HepG2 (cell line): ENCODE measurements around the gene NEK6. TPM values are rescaled to one million over a fixed set of nuclear protein-coding genes. Genes with fewer than 3 reads are reported as not detected.

ENCODE experiments used
- ATAC-seq: fragments of 200-7000 bp; cut with Tn5 transposase; 3 replicates; pipeline ENCODE4 v1.9.1; 2020; ENCODE audit warnings: mild to moderate bottlenecking, moderate library complexity
- BruUV-seq: library from RNA; stranded (reverse); fragments of 400-500 nt; replicated peaks from 2 replicates; lab custom pipeline; 2021; lab: Mats Ljungman, UMichigan
- CTCF ChIA-PET: fragments of 300-600 bp; formaldehyde crosslinking; extraction: SDS; loops from one replicate; lab custom pipeline; 2021; ENCODE audit warnings: low total read pairs, inconsistent platforms, low intra/inter-chr PET ratio; lab: Yijun Ruan, JAX
- POLR2A ChIA-PET: fragments of 350-600 bp; sonication (Branson Sonifier 250); formaldehyde crosslinking; loops from one replicate; lab custom pipeline; 2020; ENCODE audit warnings: antibody characterized with exemption, inconsistent platforms; lab: Yijun Ruan, JAX
- DNase-seq: peaks from one replicate; pipeline ENCODE4 v3.0.0-alpha.2; 2015; ENCODE audit warnings: low spot score
- FAIRE-seq: peaks from 3 replicates; lab custom pipeline; 2011; peaks lifted over from hg19 to GRCh38; lab: Jason Lieb, UNC
- H2AFZ ChIP-seq: one replicate; pipeline ENCODE4 v1.6.1; 2011; ENCODE audit warnings: low read length, inconsistent platforms
- H3K27ac ChIP-seq: fragments of 300-600 bp; 3 replicates; pipeline ENCODE4 v1.8.0; 2011; ENCODE audit warnings: mixed run types, mild to moderate bottlenecking, mixed read lengths, low read length, inconsistent platforms; ENCODE audit not compliant: insufficient read depth; ENCODE audit errors: extremely low read length
- H3K27me3 ChIP-seq, 2 experiments: fragments of 200-600 bp in 1 of 2; 2 replicates in 1 of 2; 3 replicates in 1 of 2; pipeline versions ENCODE4 v1.6.0 to v1.8.0; 2011; ENCODE audit warnings: low read length in 2 of 2, mild to moderate bottlenecking in 2 of 2, moderate library complexity in 2 of 2, inconsistent platforms in 1 of 2; ENCODE audit not compliant: insufficient read depth in 2 of 2, control insufficient read depth in 1 of 2
- H3K36me3 ChIP-seq, 2 experiments: fragments of 200-600 bp in 1 of 2; replicated peaks in 1 of 2; 2 replicates in 1 of 2; 3 replicates in 1 of 2; pipeline versions ENCODE4 v1.5.1 to v1.8.0; 2011; ENCODE audit warnings: low read length in 2 of 2, inconsistent platforms in 1 of 2; ENCODE audit not compliant: insufficient read depth in 2 of 2, control insufficient read depth in 1 of 2
- H3K4me1 ChIP-seq: 2 replicates; pipeline ENCODE4 v1.5.1; 2012; ENCODE audit warnings: low read length, inconsistent platforms; ENCODE audit not compliant: insufficient read depth
- H3K4me2 ChIP-seq: 2 replicates; pipeline ENCODE4 v1.6.0; 2011; ENCODE audit warnings: low read depth, low read length, inconsistent platforms
- H3K4me3 ChIP-seq, 3 experiments: fragments of 200-600 bp in 1 of 3; sonication (generic), shearing (Covaris generic) in 1 of 3; replicated peaks in 1 of 3; 2 replicates each; pipeline ENCODE4 v1.5.1; 2011 to 2016; ENCODE audit warnings: low read length in 3 of 3, inconsistent platforms in 2 of 3, low read depth in 2 of 3, mild to moderate bottlenecking in 2 of 3, control low read depth in 1 of 3, mixed read lengths in 1 of 3; ENCODE audit not compliant: insufficient read depth in 1 of 3
- H3K79me2 ChIP-seq: one replicate; pipeline ENCODE4 v1.6.1; 2011; ENCODE audit warnings: low read length, inconsistent platforms; ENCODE audit not compliant: insufficient read depth
- H3K9ac ChIP-seq: 2 replicates; pipeline ENCODE4 v1.6.0; 2011; ENCODE audit warnings: mild to moderate bottlenecking, low read depth, low read length, inconsistent platforms; ENCODE audit not compliant: insufficient read depth
- H3K9me3 ChIP-seq: 2 replicates; pipeline ENCODE4 v1.5.1; 2012; ENCODE audit warnings: mild to moderate bottlenecking, low read length
- H4K20me1 ChIP-seq: 2 replicates; pipeline ENCODE4 v1.6.0; 2011; ENCODE audit warnings: inconsistent platforms, mild to moderate bottlenecking, low read length, moderate library complexity; ENCODE audit not compliant: insufficient read depth
- GABPA ChIP-seq, 2 experiments: IDR thresholded peaks; 2 replicates each; pipeline ENCODE4 v1.6.1; 2011 to 2016; ENCODE audit warnings: low read depth in 2 of 2, low read length in 1 of 2, missing biosample characterization in 1 of 2, missing genetic modification characterization in 1 of 2
- HMGA1 ChIP-seq: sonication (generic); formaldehyde crosslinking; conservative IDR thresholded peaks from 2 replicates; pipeline ENCODE4 v1.4.0; 2020; ENCODE audit warnings: missing genetic modification reagents
- MAX ChIP-seq: IDR thresholded peaks from 2 replicates; pipeline ENCODE4 v1.6.1; 2012; ENCODE audit warnings: inconsistent platforms
- MBNL3 ChIP-seq: fragments of 250-450 bp; sonication (Bioruptor Pico); conservative IDR thresholded peaks from 2 replicates; pipeline ENCODE4 v1.8.0; 2022; ENCODE audit warnings: mild to moderate bottlenecking, inconsistent platforms
- NCOA2 ChIP-seq: sonication (generic); formaldehyde crosslinking; IDR thresholded peaks from 2 replicates; pipeline ENCODE4 v1.8.0; 2022; ENCODE audit warnings: inconsistent platforms
- POLR2AphosphoS2 ChIP-seq: IDR thresholded peaks from 2 replicates; pipeline ENCODE4 v1.6.1; 2011; ENCODE audit warnings: low read depth, low read length, improper control_type of control experiment
- SALL1 ChIP-seq: sonication (generic); formaldehyde crosslinking; IDR thresholded peaks from 2 replicates; pipeline ENCODE4 v1.8.0; 2022; ENCODE audit warnings: mild to moderate bottlenecking, missing genetic modification reagents
- THAP9 ChIP-seq: sonication (generic); formaldehyde crosslinking; IDR thresholded peaks from 2 replicates; pipeline ENCODE4; 2020; ENCODE audit warnings: missing genetic modification reagents, mild to moderate bottlenecking, borderline replicate concordance
- XRCC5 ChIP-seq: fragments of 200-400 bp; formaldehyde crosslinking; optimal IDR thresholded peaks from 2 replicates; pipeline ENCODE3; 2017; ENCODE audit warnings: mild to moderate bottlenecking, low read length
- ZBTB8A ChIP-seq: sonication (generic); formaldehyde crosslinking; IDR thresholded peaks from 2 replicates; pipeline ENCODE4 v1.4.0; 2020; ENCODE audit warnings: mild to moderate bottlenecking, low read depth, missing genetic modification reagents, borderline replicate concordance
- ZNF451 ChIP-seq: sonication (generic); formaldehyde crosslinking; IDR thresholded peaks from 2 replicates; pipeline ENCODE4 v1.5.0; 2020; ENCODE audit warnings: mild to moderate bottlenecking, missing genetic modification reagents
- ZNF501 ChIP-seq: sonication (generic); formaldehyde crosslinking; IDR thresholded peaks from 2 replicates; pipeline ENCODE4 v1.5.1; 2020; ENCODE audit warnings: mild to moderate bottlenecking, moderate library complexity, missing genetic modification reagents
- WGBS: methylation state at CpG from one replicate; pipeline ENCODE4 v1.1.6; 2017; ENCODE audit warnings: low lambda C conversion rate; 5-methylcytosine and 5-hydroxymethylcytosine counted together
- in situ Hi-C: cut with HindIII; loops from 2 replicates; pipeline ENCODE4 v1.10.0; 2017; ENCODE audit warnings: low pct_unique_long_range_greater_than_20kb; ENCODE audit not compliant: extremely low pct_ligation_motif_present
- intact Hi-C: fragments of 100-400 bp; cut with micrococcal nuclease; formaldehyde crosslinking; loops from one replicate; pipeline ENCODE4 v1.10.0; 2022; ENCODE audit not compliant: unreplicated experiment
- polyA plus RNA-seq, 8 experiments: library from polyadenylated mRNA; depleted of rRNA in 3 of 8; stranded (reverse) in 7 of 8; unstranded in 1 of 8; fragments of >200 nt; fragmentation: Illumina TruSeq in 4 of 8; extraction: Trizol in 4 of 8; gene quantifications; 2 replicates each; pipeline versions ENCODE4 v1.2.1 to v1.2.3, GENCODE V29; 2011 to 2016; ENCODE audit warnings: low read depth in 4 of 8, missing spikeins in 1 of 8, mixed read lengths in 1 of 8; ENCODE audit not compliant: insufficient read depth in 1 of 8
- total RNA-seq, 5 experiments: library from RNA; depleted of rRNA; stranded (reverse); fragments of >200 nt; fragmentation: Illumina TruSeq; extraction: Trizol; gene quantifications; 2 replicates each; pipeline ENCODE4 v1.2.3, GENCODE V29; 2016; ENCODE audit warnings: low read depth in 1 of 5

The NEK6 gene
- total and polyA plus RNA-seq, 2 of the 13 experiments (the other 11 are each of a cell fraction or from before 2014, with no cell fraction given) = 30.4 to 119 TPM

GRCh38 chr9:124239249-124240073, 18.3 kb upstream of the NEK6 start:
- CTCF ChIA-PET = no interaction called here
- no peak for TF ChIP-seq ZNF451 (CRISPR knock-in tag)
- no peak for TF ChIP-seq POLR2AphosphoS2
- TF ChIP-seq, all 625 proteins: peak for 0
- Histone ChIP-seq H3K36me3 (no peaks in the 10 kb centered on the region), H3K4me1 (peaks cover 46% of the 10 kb centered on the region), H3K27me3 (peaks cover 0 to 2% of the 10 kb centered on the region in 2 experiments; a peak in 3 of 5 replicates), H3K79me2 (no peaks in the 10 kb centered on the region), H4K20me1 (no peaks in the 10 kb centered on the region), H3K4me3 (no peak overlapping the region), H2AFZ (no peak overlapping the region), H3K4me2 (peak overlapping the region; percentile 16; the same call in 1 of the 2 replicates), H3K27ac (no peak overlapping the region), H3K9me3 (no peaks in the 10 kb centered on the region), H3K9ac (no peak overlapping the region)
- 40% methylated on average over 5 of the region's 7 CpGs for WGBS
- no peak for DNase-seq
- POLR2A ChIA-PET = interaction anchor here (0.9 kb wide), 1 partner anchor 20 kb away, joined by 3 read pairs; no protein-coding TSS in a partner anchor
- in situ Hi-C loops (no loop called here), intact Hi-C loops (no loop called here)
- no TSS peak for BruUV-seq
- no peak for ATAC-seq
- no peak for FAIRE-seq

- Histone ChIP-seq H4K20me1 (no peaks in the 10 kb centered on the region), H3K9me3 (no peaks in the 10 kb centered on the region), H3K36me3 (no peaks in the 10 kb centered on the region), H3K9ac (peak overlapping the region; percentile 10; the same call in 1 of the 2 replicates), H3K4me1 (peaks cover 47% of the 10 kb centered on the region), H2AFZ (peak overlapping the region; percentile 54), H3K27ac (no peak overlapping the region), H3K4me3 (peak overlapping the region; percentile 26 to 61 (median 36); a peak in 5 of 6 replicates), H3K27me3 (peaks cover 0 to 2% of the 10 kb centered on the region in 2 experiments; a peak in 2 of 5 replicates), H3K79me2 (no peaks in the 10 kb centered on the region), H3K4me2 (peak overlapping the region; percentile 76)
- BruUV-seq = no TSS peak
- intact Hi-C loops = no loop called here
- in situ Hi-C loops = no loop called here
- ATAC-seq (peak; percentile 62), FAIRE-seq (no peak), DNase-seq (no peak)
- ChIA-PET POLR2A (interaction anchor here (0.8 kb wide), 1 partner anchor 14 kb away, joined by 3 read pairs; no protein-coding TSS in a partner anchor), CTCF (no interaction called here)
- WGBS = 35% methylated on average over 18 of the region's 24 CpGs
- TF ChIP-seq NCOA2 (CRISPR knock-in tag) (no peak), GABPA (IDR thresholded peaks at IDR 0.05; ENCODE audit: low read depth, low read length) (peak; percentile 35), GABPA (CRISPR knock-in tag; IDR thresholded peaks at IDR 0.05; ENCODE audit: low read depth) (peak; percentile 65), XRCC5 (peak; percentile 45), HMGA1 (CRISPR knock-in tag) (no peak), ZBTB8A (CRISPR knock-in tag) (no peak), MBNL3 (CRISPR knock-in tag) (no peak), MAX (peak; percentile 15; the same call in 1 of the 2 replicates), SALL1 (CRISPR knock-in tag) (0 out of 2 replicates have a peak, but pooled peaks have one; percentile 1), ZNF501 (CRISPR knock-in tag) (0 out of 2 replicates have a peak, but pooled peaks have one; percentile 29), THAP9 (0 out of 2 replicates have a peak, but pooled peaks have one; percentile 29)
These were observed 15.2 kb upstream of the NEK6 start for GRCh38 chr9:124242331-124243194.
